Measurements from ENCODE around the gene PLCB2. TPM values are rescaled to one million over a fixed set of nuclear protein-coding genes. Genes with fewer than 3 reads are reported as not detected.
A peak's percentile ranks its signal among the peaks of the same experiment; 100 is the strongest.

Gene PLCB2
- total RNA-seq, 4 donors from 2014 or later = 1.7 to 7.2 (median 4.1) TPM

- H3K36me3 ChIP-seq = no peaks in the 10 kb centered on the region
- no peaks in the 10 kb centered on the region for H3K9me3 ChIP-seq
- no peak overlapping the region for H3K27ac ChIP-seq
- no peaks in the 10 kb centered on the region for H3K27me3 ChIP-seq
- peaks cover 14 to 24% of the 10 kb centered on the region in 2 donors for H3K4me1 ChIP-seq
- TF ChIP-seq, protein P1, sequence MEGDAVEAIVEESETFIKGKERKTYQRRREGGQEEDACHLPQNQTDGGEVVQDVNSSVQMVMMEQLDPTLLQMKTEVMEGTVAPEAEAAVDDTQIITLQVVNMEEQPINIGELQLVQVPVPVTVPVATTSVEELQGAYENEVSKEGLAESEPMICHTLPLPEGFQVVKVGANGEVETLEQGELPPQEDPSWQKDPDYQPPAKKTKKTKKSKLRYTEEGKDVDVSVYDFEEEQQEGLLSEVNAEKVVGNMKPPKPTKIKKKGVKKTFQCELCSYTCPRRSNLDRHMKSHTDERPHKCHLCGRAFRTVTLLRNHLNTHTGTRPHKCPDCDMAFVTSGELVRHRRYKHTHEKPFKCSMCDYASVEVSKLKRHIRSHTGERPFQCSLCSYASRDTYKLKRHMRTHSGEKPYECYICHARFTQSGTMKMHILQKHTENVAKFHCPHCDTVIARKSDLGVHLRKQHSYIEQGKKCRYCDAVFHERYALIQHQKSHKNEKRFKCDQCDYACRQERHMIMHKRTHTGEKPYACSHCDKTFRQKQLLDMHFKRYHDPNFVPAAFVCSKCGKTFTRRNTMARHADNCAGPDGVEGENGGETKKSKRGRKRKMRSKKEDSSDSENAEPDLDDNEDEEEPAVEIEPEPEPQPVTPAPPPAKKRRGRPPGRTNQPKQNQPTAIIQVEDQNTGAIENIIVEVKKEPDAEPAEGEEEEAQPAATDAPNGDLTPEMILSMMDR (IDR thresholded peaks at IDR 0.05) = no peak
- no peak for TF ChIP-seq POLR2A (IDR thresholded peaks at IDR 0.05)
- H3K4me3 ChIP-seq (replicated peaks in 1 of 3) = peak overlapping the region in 1 of 3 donors; percentile 16
- intact Hi-C loops (cut with DNase I) = no loop called here
- DNase-seq = peak; percentile 72 to 73
- WGBS, 2 donors = 8 to 12% methylated on average over 12 to 36 of the region's 68 CpGs
Measured at GRCh38 chr15:40290918-40291574, 16.7 kb downstream of the PLCB2 start.

- H3K27ac ChIP-seq = no peak overlapping the region
- WGBS, 2 donors = 49 to 67% methylated on average over 8 to 11 of the region's 12 CpGs
- H3K9me3 ChIP-seq = no peaks in the 10 kb centered on the region
- H3K4me3 ChIP-seq (replicated peaks in 1 of 3) = no peak overlapping the region
- peaks cover 9 to 19% of the 10 kb centered on the region in 2 donors for H3K4me1 ChIP-seq
- TF ChIP-seq, protein P1 (IDR thresholded peaks at IDR 0.05) = no peak
- no peak for TF ChIP-seq POLR2A (IDR thresholded peaks at IDR 0.05)
- DNase-seq = no peak
- no peaks in the 10 kb centered on the region for H3K36me3 ChIP-seq
- H3K27me3 ChIP-seq = no peaks in the 10 kb centered on the region
- intact Hi-C loops (cut with DNase I) = no loop called here
Measured at GRCh38 chr15:40290545-40290917, 17.2 kb downstream of the PLCB2 start.

DNA sequence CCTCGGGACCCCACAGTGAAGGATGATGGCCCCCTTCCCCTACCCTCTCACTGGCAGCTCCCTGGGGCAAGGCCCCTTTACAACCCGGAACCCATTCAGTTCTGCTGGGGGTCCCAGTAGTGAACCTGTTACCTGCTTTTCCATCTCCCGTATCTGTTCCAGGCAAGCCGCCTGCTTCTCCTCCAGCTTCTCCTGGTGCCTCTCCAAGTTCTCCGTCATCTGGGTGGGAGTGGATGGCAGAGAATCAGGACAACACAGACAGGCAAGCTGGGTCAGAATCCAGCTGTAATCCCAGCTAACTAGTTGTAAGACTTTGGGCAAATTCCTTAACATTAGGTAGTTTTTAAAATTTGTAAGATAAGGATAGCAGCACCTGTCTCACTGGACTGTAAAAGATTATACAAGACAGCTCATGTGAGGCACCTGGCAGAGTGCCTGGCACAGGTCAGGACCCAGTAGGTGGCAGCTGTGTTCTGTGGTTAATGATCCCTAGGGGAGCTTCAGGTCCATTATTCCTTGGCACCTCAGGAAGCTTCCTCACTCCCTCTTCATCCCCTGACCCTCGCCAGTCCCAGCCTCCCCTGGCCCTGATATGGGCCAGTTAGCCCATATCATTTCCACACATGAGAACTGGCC lies 18.5 kb downstream of the PLCB2 start:
- Histone ChIP-seq H3K27me3 (no peaks in the 10 kb centered on the region), H3K4me3 (replicated peaks in 1 of 3) (no peak overlapping the region), H3K4me1 (peaks cover 8 to 18% of the 10 kb centered on the region in 2 donors), H3K27ac (no peak overlapping the region), H3K9me3 (no peaks in the 10 kb centered on the region), H3K36me3 (no peaks in the 10 kb centered on the region)
- no peak for TF ChIP-seq POLR2A (IDR thresholded peaks at IDR 0.05)
- TF ChIP-seq, protein P1 (IDR thresholded peaks at IDR 0.05) = peak in 3 of 6 experiments; percentile 23 to 40 (median 31)
- DNase-seq = peak; percentile 88 to 90
- 65 to 68% methylated on average over 5 to 6 of the region's 6 CpGs for WGBS, 2 donors
- intact Hi-C loops (cut with DNase I) = loop anchor here (5.0 kb wide), 1 partner anchor 33 kb away; the partner anchor contains the start of gene INAFM2

DNA sequence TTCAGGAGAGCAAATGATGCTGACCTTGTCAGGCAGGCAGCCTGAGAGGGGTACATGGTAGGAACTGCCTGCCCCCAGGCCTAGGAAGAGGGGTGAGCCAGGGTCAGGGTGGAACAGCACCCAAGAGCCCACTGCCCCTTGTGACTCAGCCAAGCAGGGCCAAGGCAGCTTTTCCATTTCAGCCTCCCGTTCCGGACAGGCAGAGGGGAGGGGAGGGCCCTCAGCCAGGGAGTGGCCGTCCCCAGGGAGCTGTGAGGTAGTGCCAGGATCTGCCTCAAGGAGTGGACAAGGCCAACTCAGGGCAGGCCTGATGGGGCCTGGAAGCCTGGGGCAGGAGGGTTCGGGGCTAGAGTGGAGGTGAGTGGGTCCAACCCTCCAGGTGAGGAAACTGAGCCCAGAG lies 19.8 kb downstream of the PLCB2 start:
- intact Hi-C loops (cut with DNase I) = loop anchor here (5.0 kb wide), 1 partner anchor 34 kb away; the partner anchor contains the start of gene INAFM2
- peak; percentile 33 to 67 for DNase-seq
- H3K9me3 ChIP-seq = no peaks in the 10 kb centered on the region
- H3K4me1 ChIP-seq = peaks cover 13 to 26% of the 10 kb centered on the region in 2 donors
- no peak overlapping the region for H3K27ac ChIP-seq
- no peaks in the 10 kb centered on the region for H3K36me3 ChIP-seq
- peaks cover 4% of the 10 kb centered on the region for H3K27me3 ChIP-seq
- 46 to 66% methylated on average over 3 to 4 of the region's 4 CpGs for WGBS, 2 donors
- no peak overlapping the region for H3K4me3 ChIP-seq (replicated peaks in 1 of 3)
- TF ChIP-seq, protein P1 (IDR thresholded peaks at IDR 0.05) = no peak
- TF ChIP-seq POLR2A (IDR thresholded peaks at IDR 0.05) = no peak

GRCh38 chr15:40287505-40287904 lies 20.2 kb downstream of the PLCB2 start:
- H3K9me3 ChIP-seq = no peaks in the 10 kb centered on the region
- DNase-seq = no peak
- no peaks in the 10 kb centered on the region for H3K36me3 ChIP-seq
- peaks cover 8% of the 10 kb centered on the region for H3K27me3 ChIP-seq
- no peak overlapping the region for H3K27ac ChIP-seq
- H3K4me1 ChIP-seq = peaks cover 17 to 30% of the 10 kb centered on the region in 2 donors
- H3K4me3 ChIP-seq (replicated peaks in 1 of 3) = no peak overlapping the region
- intact Hi-C loops (cut with DNase I) = loop anchor here (5.0 kb wide), 1 partner anchor 35 kb away; the partner anchor contains the start of gene INAFM2
- 86 to 87% methylated on average over 3 of the region's 3 CpGs for WGBS, 2 donors
- no peak for TF ChIP-seq POLR2A (IDR thresholded peaks at IDR 0.05)
- TF ChIP-seq, protein P1 (IDR thresholded peaks at IDR 0.05) = no peak

All from thyroid gland (tissue), 4 donors.